Psoas muscle (tissue), 8 donors: ENCODE measurements around the gene USP15. TPM values are rescaled to one million over a fixed set of nuclear protein-coding genes. Genes with fewer than 3 reads are reported as not detected.

Source experiments
- ATAC-seq, 4 donors: fragments of 200-7000 bp; cut with Tn5 transposase; one replicate each; pipeline ENCODE4 v1.9.1; 2020; ENCODE audit warnings: moderate library complexity in 3 of 4, mild to moderate bottlenecking in 2 of 4
- DNase-seq, 2 donors: peaks; one replicate each; pipeline ENCODE4 v3.0.0-alpha.2; 2020
- H3K27ac ChIP-seq: fragments of 200-600 bp; one replicate; pipeline ENCODE4 v1.8.0; 2022
- H3K27me3 ChIP-seq, 3 donors: fragments of 200-600 bp in 1 of 3; one replicate each; pipeline versions ENCODE4 v1.6.1 to v1.8.0; 2013 to 2022; ENCODE audit warnings: low read length in 2 of 3, mild to moderate bottlenecking in 2 of 3, moderate library complexity in 1 of 3; ENCODE audit not compliant: insufficient read depth in 3 of 3
- H3K36me3 ChIP-seq, 2 donors: fragments of 200-600 bp in 1 of 2; one replicate each; pipeline versions ENCODE4 v1.6.1 to v1.8.0; 2013 to 2022; ENCODE audit warnings: low read depth in 1 of 2, mild to moderate bottlenecking in 1 of 2, moderate library complexity in 1 of 2; ENCODE audit not compliant: insufficient read depth in 1 of 2
- H3K4me1 ChIP-seq: fragments of 200-600 bp; one replicate; pipeline ENCODE4 v1.8.0; 2022
- H3K4me3 ChIP-seq: fragments of 200-600 bp; one replicate; pipeline ENCODE4 v1.8.0; 2022; ENCODE audit warnings: mild to moderate bottlenecking
- H3K9me3 ChIP-seq: fragments of 200-600 bp; one replicate; pipeline ENCODE4 v1.8.0; 2022
- CTCF ChIP-seq: fragments of 200-600 bp; IDR thresholded peaks from one replicate; pipeline ENCODE4 v1.8.0; 2022; ENCODE audit warnings: antibody characterized with exemption
- WGBS, 3 donors: extraction: QIAGEN DNeasy Blood & Tissue Kit; methylation state at CpG; one replicate each; pipeline versions ENCODE4 v1.1.6 to v1.1.7; 2013; 5-methylcytosine and 5-hydroxymethylcytosine counted together
- intact Hi-C, 2 donors: fragments of 100-400 bp; cut with DNase I; formaldehyde crosslinking; loops; one replicate each; pipeline versions ENCODE4 v1.11.0 to v1.14.2; 2022
- long read RNA-seq, 2 donors: library from polyadenylated mRNA; unstranded; transcript quantifications; one replicate each; pipeline ENCODE4 v2.0.0, GENCODE V29; 2021
- polyA plus RNA-seq, 3 donors: library from polyadenylated mRNA; stranded (reverse); fragments of 200-250 nt; gene quantifications; one replicate each; pipeline ENCODE4 v1.2.3, GENCODE V29; 2013
- total RNA-seq, 4 donors: library from RNA; stranded (reverse); fragmentation: NEBNext Ultra II Directional in 2 of 4; extraction: Animal tissue kit (Norgen Biotek cat#: 25700) in 2 of 4; gene quantifications; one replicate each; pipeline versions ENCODE4 v1.2.1 to v1.2.4, GENCODE V29; 2021 to 2023
- donor health status: healthy with polysubstance abuse.
- donor health status: DM: no; HTN: no; CAD: no; lungs with moderate emphysema.
- donor health status: Bipolar disorder and iron deficiency.
- donor health status: healthy.
- donor health status: DM: yes; HTN: yes; CAD: no.
- donor health status: DM: no; HTN: no; CAD: no.
- donor health status: DM: no; HTN: no; CAD: no.
- donor health status: DM: yes; HTN: yes; CAD: no.

Gene USP15
- total RNA-seq (10 to 100 TPM; 41.4 to 65.6 (median 50.9) TPM), polyA plus RNA-seq (10 to 100 TPM; 27.6 to 49.2 (median 28.9) TPM)
- long read RNA-seq, donor 1, full-length matches to known transcripts, result 16 of 24 reads
- long read RNA-seq, donor 1, partial matches to known transcripts, result 2 of 24 reads
- long read RNA-seq, donor 1, other reads (novel, unspliced or antisense), result 6 of 24 reads
- long read RNA-seq, donor 2, full-length matches to known transcripts, result 39 of 55 reads
- long read RNA-seq, donor 2, partial matches to known transcripts, result 9 of 55 reads
- long read RNA-seq, donor 2, other reads (novel, unspliced or antisense), result 7 of 55 reads

- intact Hi-C loops, result loop anchor here (5.0 to 10.0 kb wide), 5 partner anchors 55 to 532 kb away; no protein-coding TSS in a partner anchor
- Histone ChIP-seq H3K9me3 (no peaks in the 10 kb centered on the region), H3K36me3 (no peaks in the 10 kb centered on the region), H3K27ac (peak within 1 kb of the TSS; percentile 94), H3K27me3 (no peaks in the 10 kb centered on the region), H3K4me3 (peak within 1 kb of the TSS; percentile 96), H3K4me1 (peaks cover 39% of the 10 kb centered on the region)
- DNase-seq (peak; percentile 98 to 99), ATAC-seq (peak; percentile 97 to 98 (median 98))
- peak; percentile 79 for TF ChIP-seq CTCF
- WGBS, 3 donors, result 0% methylated on average over 55 to 61 of the region's 61 CpGs
Measured at GRCh38 chr12:62259993-62260732, at the start of gene USP15. Gene USP15 (plus strand): TSS chr12:62260404. CDS start chr12:62260415, 11 bp downstream.

GRCh38 chr12:62210422-62210821 lies 49.8 kb upstream of the USP15 start:
- intact Hi-C loops, result no loop called here
- Histone ChIP-seq H3K4me3 (no peak overlapping the region), H3K27ac (no peak overlapping the region), H3K9me3 (no peaks in the 10 kb centered on the region), H3K36me3 (no peaks in the 10 kb centered on the region), H3K27me3 (peaks cover 0 to 2% (median 0%) of the 10 kb centered on the region in 3 donors), H3K4me1 (no peaks in the 10 kb centered on the region)
- WGBS, 3 donors, result 31 to 33% (median 31%) methylated on average over 7 of the region's 7 CpGs
- peak; percentile 18 to 52 for DNase-seq
- TF ChIP-seq CTCF, result peak; percentile 71
- ATAC-seq, result peak in 1 of 4 donors; percentile 52

- Histone ChIP-seq H3K9me3 (no peaks in the 10 kb centered on the region), H3K36me3 (no peaks in the 10 kb centered on the region), H3K4me3 (no peak overlapping the region), H3K27me3 (no peaks in the 10 kb centered on the region), H3K27ac (no peak overlapping the region), H3K4me1 (no peaks in the 10 kb centered on the region)
- WGBS, 3 donors, result 85 to 88% (median 86%) methylated on average over 4 of the region's 4 CpGs
- TF ChIP-seq CTCF, result no peak
- intact Hi-C loops, result no loop called here
- DNase-seq, result no peak
- no peak for ATAC-seq
Measured at GRCh38 chr12:62211510-62211909, 48.7 kb upstream of the USP15 start.

GRCh38 chr12:62214846-62215245 lies 45.4 kb upstream of the USP15 start:
- no peak for TF ChIP-seq CTCF
- no peak for DNase-seq
- no peak overlapping the region for H3K4me3 ChIP-seq
- no peaks in the 10 kb centered on the region for H3K36me3 ChIP-seq
- no peaks in the 10 kb centered on the region for H3K9me3 ChIP-seq
- no peaks in the 10 kb centered on the region for H3K4me1 ChIP-seq
- no peaks in the 10 kb centered on the region for H3K27me3 ChIP-seq
- no peak for ATAC-seq
- no peak overlapping the region for H3K27ac ChIP-seq
- intact Hi-C loops, result no loop called here
